ENCODE data around the gene ADRA2B.
"Not testable (repeated sequence)": the region's sequence is repeated elsewhere in the genome, so short reads cannot be mapped to it uniquely, and the experiment has no call there.

Gene ADRA2B

GRCh38 chr2:96085541-96086355 lies 30.6 kb downstream of the ADRA2B start:
- no peak for FAIRE-seq

GRCh38 chr2:96084858-96085518 lies 31.4 kb downstream of the ADRA2B start:
- FAIRE-seq, result not testable (repeated sequence)

- no peak for FAIRE-seq
Measured at GRCh38 chr2:96083989-96084857, 32.1 kb downstream of the ADRA2B start.

- no peak for FAIRE-seq
Measured at GRCh38 chr2:96083064-96083939, 33.1 kb downstream of the ADRA2B start.

GRCh38 chr2:96082211-96083063 lies 33.9 kb downstream of the ADRA2B start:
- no peak for FAIRE-seq

- FAIRE-seq, result no peak
Measured at GRCh38 chr2:96081042-96081441, 35.3 kb downstream of the ADRA2B start.

GRCh38 chr2:96075199-96075771 lies 41.1 kb downstream of the ADRA2B start:
- no peak for FAIRE-seq

- FAIRE-seq, result no peak
Measured at GRCh38 chr2:96074156-96074555, 42.2 kb downstream of the ADRA2B start.

- FAIRE-seq, result no peak
Measured at GRCh38 chr2:96073170-96073775, 43.1 kb downstream of the ADRA2B start.

GRCh38 chr2:96072746-96073145 lies 43.6 kb downstream of the ADRA2B start:
- no peak for FAIRE-seq

- not testable (repeated sequence) for FAIRE-seq
Measured at GRCh38 chr2:96071977-96072491, 44.3 kb downstream of the ADRA2B start.

- FAIRE-seq, result not testable (repeated sequence)
Measured at GRCh38 chr2:96071087-96071976, 45.0 kb downstream of the ADRA2B start.

- FAIRE-seq, result not testable (repeated sequence)
Measured at GRCh38 chr2:96070351-96070750, 46.0 kb downstream of the ADRA2B start.

GRCh38 chr2:96069878-96070277 lies 46.5 kb downstream of the ADRA2B start:
- not testable (repeated sequence) for FAIRE-seq

- FAIRE-seq, result not testable (repeated sequence)
Measured at GRCh38 chr2:96067902-96068581, 48.3 kb downstream of the ADRA2B start.

GRCh38 chr2:96067098-96067660 lies 49.2 kb downstream of the ADRA2B start:
- FAIRE-seq, result not testable (repeated sequence)

- not testable (repeated sequence) for FAIRE-seq
Measured at GRCh38 chr2:96066511-96066910, 49.9 kb downstream of the ADRA2B start.

- FAIRE-seq, result not testable (repeated sequence)
Measured at GRCh38 chr2:96065954-96066353, 50.4 kb downstream of the ADRA2B start.
